Activated CD8-positive, alpha-beta T cell treated with anti-CD3 and anti-CD28 coated beads, Interleukin-2, amount 10 ng/mL, durations not matched to agents 7 days and 5 days (primary cell): ENCODE results near the gene MSI2. TPM values are rescaled to one million over a fixed set of nuclear protein-coding genes. Genes with fewer than 3 reads are reported as not detected.

Experiments used
- ATAC-seq: fragments of 150-1000 bp; cut with Tn5 transposase; one replicate; pipeline ENCODE4 v1.10.0; 2021; ENCODE audit warnings: moderate library complexity
- CTCF ChIA-PET: fragments of 350-600 bp; sonication (Branson Sonifier 250); formaldehyde crosslinking; loops from one replicate; lab custom pipeline; 2021; ENCODE audit warnings: antibody characterized with exemption; lab: Charles Lee
- POLR2A ChIA-PET: fragments of 350-600 bp; sonication (Branson Sonifier 250); formaldehyde crosslinking; loops from one replicate; lab custom pipeline; 2021; ENCODE audit warnings: antibody characterized with exemption; lab: Charles Lee
- DNase-seq: peaks from one replicate; pipeline ENCODE4 v3.0.0-alpha.2; 2020
- H3K27ac Mint-ChIP-seq: one replicate; pipeline ENCODE4 v1.8.0; 2021; ENCODE audit warnings: mild to moderate bottlenecking, mixed read lengths
- H3K27me3 Mint-ChIP-seq: one replicate; pipeline ENCODE4 v1.8.0; 2021; ENCODE audit warnings: low read depth, mixed read lengths
- H3K36me3 Mint-ChIP-seq: one replicate; pipeline ENCODE4 v1.8.0; 2021; ENCODE audit warnings: low read depth, mixed read lengths
- H3K4me1 Mint-ChIP-seq: one replicate; pipeline ENCODE4 v1.8.0; 2021; ENCODE audit warnings: low read depth, mixed read lengths
- H3K4me3 Mint-ChIP-seq: one replicate; pipeline ENCODE4 v1.8.0; 2021; ENCODE audit warnings: mild to moderate bottlenecking, mixed read lengths
- H3K9me3 Mint-ChIP-seq: one replicate; pipeline ENCODE4 v1.8.0; 2022; ENCODE audit warnings: mixed read lengths; ENCODE audit not compliant: insufficient read depth
- total RNA-seq, 2 experiments: library from RNA; stranded (reverse); gene quantifications; one replicate each; pipeline ENCODE4 v1.2.3, GENCODE V29; 2021

Gene MSI2
- total RNA-seq, 2 experiments from 2014 or later: 123 to 125 TPM

DNA sequence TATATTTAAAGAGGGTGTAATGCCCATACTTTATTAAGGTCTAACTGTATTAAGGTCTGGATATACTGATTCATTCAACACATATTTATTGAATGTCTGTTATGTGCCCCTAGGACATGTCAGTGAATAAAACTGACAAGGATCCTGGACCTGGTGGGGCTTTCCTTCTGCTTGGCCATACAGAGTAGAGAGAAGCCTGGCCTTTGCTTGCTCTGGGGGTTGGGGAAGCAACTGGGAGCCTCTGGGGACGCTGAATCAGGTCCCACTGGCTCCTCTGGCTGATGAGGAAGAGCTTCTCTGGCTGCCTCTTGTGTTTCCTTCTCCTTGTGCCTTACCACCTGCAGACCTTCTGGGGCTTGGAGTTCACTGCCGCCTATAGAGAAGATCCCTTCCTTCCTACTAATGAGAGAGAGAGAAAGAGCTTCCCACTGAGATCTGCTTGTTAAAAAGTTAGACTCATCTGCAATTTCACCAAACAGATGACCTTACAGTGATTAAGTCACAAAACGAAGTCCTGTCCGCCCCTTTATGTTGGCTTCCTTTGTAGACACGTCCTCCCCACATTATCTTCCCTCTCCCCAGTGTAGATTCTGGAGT lies 49.7 kb downstream of the MSI2 start:
- no peaks in the 10 kb centered on the region for H3K9me3 Mint-ChIP-seq
- DNase-seq (no peak), ATAC-seq (no peak)
- H3K27me3 Mint-ChIP-seq: no peaks in the 10 kb centered on the region
- H3K36me3 Mint-ChIP-seq: peaks cover 38% of the 10 kb centered on the region
- H3K4me1 Mint-ChIP-seq: peaks cover 44% of the 10 kb centered on the region
- POLR2A ChIA-PET: interaction anchor here (0.6 kb wide), 1 partner anchor 300 kb away, joined by 3 read pairs; no protein-coding TSS in a partner anchor
- no peak overlapping the region for H3K4me3 Mint-ChIP-seq
- CTCF ChIA-PET: no interaction called here
- no peak overlapping the region for H3K27ac Mint-ChIP-seq

- H3K4me1 Mint-ChIP-seq: peaks cover 26% of the 10 kb centered on the region
- POLR2A ChIA-PET: no interaction called here
- no peaks in the 10 kb centered on the region for H3K9me3 Mint-ChIP-seq
- CTCF ChIA-PET: interaction anchor here (1.0 to 1.8 kb wide), 3 partner anchors 18 to 363 kb away, joined by 3 to 4 read pairs (median 3); no protein-coding TSS in a partner anchor
- DNase-seq (no peak), ATAC-seq (no peak)
- H3K27ac Mint-ChIP-seq: peak overlapping the region; percentile 30
- H3K27me3 Mint-ChIP-seq: no peaks in the 10 kb centered on the region
- no peak overlapping the region for H3K4me3 Mint-ChIP-seq
- H3K36me3 Mint-ChIP-seq: peaks cover 22% of the 10 kb centered on the region
These were observed 52.3 kb downstream of the MSI2 start for GRCh38 chr17:57308543-57309186.

GRCh38 chr17:57309479-57309878 lies 53.2 kb downstream of the MSI2 start:
- no peaks in the 10 kb centered on the region for H3K27me3 Mint-ChIP-seq
- no peak overlapping the region for H3K4me3 Mint-ChIP-seq
- ATAC-seq (no peak), DNase-seq (no peak)
- ChIA-PET POLR2A (no interaction called here), CTCF (interaction anchor here (1.0 to 1.8 kb wide), 2 partner anchors 18 to 474 kb away, joined by 3 to 4 read pairs; no protein-coding TSS in a partner anchor)
- no peaks in the 10 kb centered on the region for H3K9me3 Mint-ChIP-seq
- peaks cover 23% of the 10 kb centered on the region for H3K36me3 Mint-ChIP-seq
- peak overlapping the region; percentile 63 for H3K27ac Mint-ChIP-seq
- H3K4me1 Mint-ChIP-seq: peaks cover 23% of the 10 kb centered on the region

DNA sequence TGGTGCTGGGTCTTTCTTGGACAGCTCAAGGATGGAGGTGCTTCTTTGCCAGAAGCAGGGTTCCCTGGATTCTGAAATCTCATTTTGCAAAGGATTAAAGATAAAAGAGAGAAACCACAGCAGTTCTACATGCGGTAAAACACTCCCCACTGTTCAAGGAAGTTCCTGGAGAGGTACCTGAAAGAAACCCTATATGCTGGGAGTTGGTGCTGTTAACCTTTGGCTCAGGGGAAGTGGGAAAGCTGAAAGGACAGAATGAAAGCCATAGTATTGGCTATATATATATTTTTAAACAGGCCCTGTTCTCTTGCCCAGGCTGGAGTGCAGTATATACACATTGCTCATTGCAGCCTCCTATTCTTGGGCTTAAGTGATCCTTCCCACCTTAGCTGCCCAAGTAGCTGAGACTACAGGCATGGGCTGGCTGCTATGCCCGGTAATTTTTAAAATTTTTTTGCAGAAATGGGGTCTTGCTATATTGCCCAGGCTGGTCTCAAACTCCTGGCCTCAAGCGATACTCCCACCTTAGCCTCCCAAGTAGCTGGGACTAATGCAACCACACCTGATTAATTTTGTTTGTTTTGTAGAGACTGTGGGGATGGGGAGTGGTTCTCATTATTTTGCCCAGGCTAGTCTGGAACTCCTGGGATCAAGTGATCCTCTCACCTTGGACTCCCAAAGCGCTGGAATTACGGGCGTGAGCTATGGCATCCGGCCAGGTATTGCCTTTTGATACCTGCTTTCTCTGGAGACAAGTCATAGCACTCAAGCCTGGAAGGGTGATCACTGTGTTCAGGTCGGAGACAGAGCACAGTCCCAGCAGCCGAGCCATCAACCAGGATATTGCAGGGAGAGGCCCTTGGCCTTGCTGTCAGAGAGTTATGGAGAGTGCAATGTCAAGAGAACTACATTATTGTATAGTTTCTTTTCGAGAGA lies 55.2 kb downstream of the MSI2 start:
- Mint-ChIP-seq H3K4me1 (peaks cover 18% of the 10 kb centered on the region), H3K36me3 (peaks cover 19% of the 10 kb centered on the region), H3K9me3 (no peaks in the 10 kb centered on the region), H3K27me3 (no peaks in the 10 kb centered on the region), H3K4me3 (no peak overlapping the region), H3K27ac (no peak overlapping the region)
- ATAC-seq (no peak), DNase-seq (no peak)
- CTCF ChIA-PET: no interaction called here
- POLR2A ChIA-PET: interaction anchor here (0.8 kb wide), 1 partner anchor 290 kb away, joined by 3 read pairs; no protein-coding TSS in a partner anchor

GRCh38 chr17:57312242-57312641 lies 55.9 kb downstream of the MSI2 start:
- Mint-ChIP-seq H3K36me3 (peaks cover 15% of the 10 kb centered on the region), H3K27ac (no peak overlapping the region), H3K4me3 (no peak overlapping the region), H3K27me3 (no peaks in the 10 kb centered on the region), H3K4me1 (peaks cover 18% of the 10 kb centered on the region), H3K9me3 (no peaks in the 10 kb centered on the region)
- ATAC-seq (no peak), DNase-seq (no peak)
- POLR2A ChIA-PET: no interaction called here
- CTCF ChIA-PET: no interaction called here

GRCh38 chr17:57313097-57313835 lies 56.9 kb downstream of the MSI2 start:
- ChIA-PET CTCF (no interaction called here), POLR2A (no interaction called here)
- no peak for ATAC-seq
- no peaks in the 10 kb centered on the region for H3K9me3 Mint-ChIP-seq
- H3K4me3 Mint-ChIP-seq: no peak overlapping the region
- no peaks in the 10 kb centered on the region for H3K27me3 Mint-ChIP-seq
- peaks cover 16% of the 10 kb centered on the region for H3K4me1 Mint-ChIP-seq
- H3K36me3 Mint-ChIP-seq: peaks cover 12% of the 10 kb centered on the region
- H3K27ac Mint-ChIP-seq: no peak overlapping the region
- DNase-seq: no peak

- POLR2A ChIA-PET: no interaction called here
- peaks cover 11% of the 10 kb centered on the region for H3K4me1 Mint-ChIP-seq
These were observed 59.0 kb downstream of the MSI2 start for GRCh38 chr17:57315061-57316015.

GRCh38 chr17:57316361-57316760 lies 60.0 kb downstream of the MSI2 start:
- no peaks in the 10 kb centered on the region for H3K27me3 Mint-ChIP-seq
- no peaks in the 10 kb centered on the region for H3K9me3 Mint-ChIP-seq
- peaks cover 15% of the 10 kb centered on the region for H3K36me3 Mint-ChIP-seq
- no peak for DNase-seq
- POLR2A ChIA-PET: no interaction called here
- ATAC-seq: no peak
- peaks cover 5% of the 10 kb centered on the region for H3K4me1 Mint-ChIP-seq
- H3K27ac Mint-ChIP-seq: no peak overlapping the region
- no peak overlapping the region for H3K4me3 Mint-ChIP-seq
- CTCF ChIA-PET: no interaction called here

More at GRCh38 chr17:57315061-57316015, 59.0 kb downstream of the MSI2 start:
- CTCF ChIA-PET: interaction anchor here (1.0 kb wide), 1 partner anchor 72 kb away, joined by 4 read pairs; no protein-coding TSS in a partner anchor
- ATAC-seq (no peak), DNase-seq (no peak)
- H3K27me3 Mint-ChIP-seq: no peaks in the 10 kb centered on the region
- H3K27ac Mint-ChIP-seq: peak overlapping the region; percentile 39
- no peak overlapping the region for H3K4me3 Mint-ChIP-seq
- H3K36me3 Mint-ChIP-seq: peaks cover 15% of the 10 kb centered on the region
- no peaks in the 10 kb centered on the region for H3K9me3 Mint-ChIP-seq

GRCh38 chr17:57317079-57317478 lies 60.8 kb downstream of the MSI2 start:
- CTCF ChIA-PET: no interaction called here
- Mint-ChIP-seq H3K27ac (no peak overlapping the region), H3K9me3 (no peaks in the 10 kb centered on the region), H3K4me1 (no peaks in the 10 kb centered on the region), H3K27me3 (no peaks in the 10 kb centered on the region), H3K36me3 (peaks cover 15% of the 10 kb centered on the region), H3K4me3 (no peak overlapping the region)
- ATAC-seq: no peak
- POLR2A ChIA-PET: no interaction called here
- DNase-seq: no peak

DNA sequence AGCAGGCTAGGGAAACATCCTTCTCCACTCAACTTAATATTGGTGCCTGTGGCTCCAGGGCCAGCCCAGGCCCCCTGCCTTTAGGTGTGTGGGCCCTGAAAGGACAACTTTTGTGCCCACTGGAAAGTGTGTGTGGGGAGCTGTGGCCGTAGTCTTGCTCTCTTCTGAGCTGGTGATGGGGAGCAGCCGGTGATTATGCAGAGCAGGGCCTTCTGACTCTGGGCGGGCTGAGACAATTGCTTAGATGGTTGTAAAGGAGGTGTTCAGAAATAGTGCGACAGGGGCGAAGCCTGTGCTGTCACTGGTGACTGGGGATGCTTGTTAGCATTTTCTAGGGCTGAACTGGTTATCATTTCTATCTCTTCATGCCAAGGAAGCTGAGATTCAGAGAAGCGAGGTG lies 62.6 kb downstream of the MSI2 start:
- H3K27me3 Mint-ChIP-seq: no peaks in the 10 kb centered on the region
- ATAC-seq: no peak
- DNase-seq: no peak
- ChIA-PET POLR2A (no interaction called here), CTCF (interaction anchor here (1.0 to 1.2 kb wide), 2 partner anchors 9 to 75 kb away, joined by 3 to 4 read pairs; no protein-coding TSS in a partner anchor)
- no peaks in the 10 kb centered on the region for H3K9me3 Mint-ChIP-seq
- no peak overlapping the region for H3K27ac Mint-ChIP-seq
- no peak overlapping the region for H3K4me3 Mint-ChIP-seq
- H3K36me3 Mint-ChIP-seq: peaks cover 23% of the 10 kb centered on the region
- H3K4me1 Mint-ChIP-seq: no peaks in the 10 kb centered on the region
